ENCODE data around the gene AKT1.
"Not testable (repeated sequence)": the region's sequence is repeated elsewhere in the genome, so short reads cannot be mapped to it uniquely, and the experiment has no call there.

AKT1 gene

GRCh38 chr14:104794993-104795780, at the start of gene AKT1:
Gene AKT1 (minus strand): TSS chr14:104795748. CDS start chr14:104792643, 3,105 bp downstream.
- DNase-seq (ENCODE audit: low spot score) = no peak

GRCh38 chr14:104845033-104845666, 49.6 kb upstream of the AKT1 start:
- DNase-seq (ENCODE audit: low spot score) = no peak

- no peak for DNase-seq (ENCODE audit: low spot score)
These were observed 48.9 kb upstream of the AKT1 start for GRCh38 chr14:104844306-104845032.

GRCh38 chr14:104843442-104844305, 48.1 kb upstream of the AKT1 start:
- DNase-seq (ENCODE audit: low spot score) = no peak

- no peak for DNase-seq (ENCODE audit: low spot score)
These were observed 47.5 kb upstream of the AKT1 start for GRCh38 chr14:104843006-104843405.

GRCh38 chr14:104841730-104842129, 46.2 kb upstream of the AKT1 start:
- DNase-seq (ENCODE audit: low spot score) = no peak

- not testable (repeated sequence) for DNase-seq (ENCODE audit: low spot score)
These were observed 40.8 kb upstream of the AKT1 start for GRCh38 chr14:104836171-104836935.

GRCh38 chr14:104830781-104831180, 35.2 kb upstream of the AKT1 start:
- DNase-seq (ENCODE audit: low spot score) = no peak

- peak; percentile 46 for DNase-seq (ENCODE audit: low spot score)
These were observed 31.9 kb upstream of the AKT1 start for GRCh38 chr14:104827177-104828055.

GRCh38 chr14:104826861-104827176, 31.3 kb upstream of the AKT1 start:
- no peak for DNase-seq (ENCODE audit: low spot score)

- DNase-seq (ENCODE audit: low spot score) = peak; percentile 78
These were observed 30.8 kb upstream of the AKT1 start for GRCh38 chr14:104826189-104826860.

- DNase-seq (ENCODE audit: low spot score) = no peak
These were observed 28.9 kb upstream of the AKT1 start for GRCh38 chr14:104824353-104824997.

- no peak for DNase-seq (ENCODE audit: low spot score)
These were observed 27.5 kb upstream of the AKT1 start for GRCh38 chr14:104822821-104823615.

GRCh38 chr14:104821971-104822608, 26.5 kb upstream of the AKT1 start:
- DNase-seq (ENCODE audit: low spot score) = no peak

- no peak for DNase-seq (ENCODE audit: low spot score)
These were observed 25.8 kb upstream of the AKT1 start for GRCh38 chr14:104821229-104821945.

- peak; percentile 69 for DNase-seq (ENCODE audit: low spot score)
These were observed 25.2 kb upstream of the AKT1 start for GRCh38 chr14:104820669-104821228.

- no peak for DNase-seq (ENCODE audit: low spot score)
These were observed 23.8 kb upstream of the AKT1 start for GRCh38 chr14:104819361-104819781.
